Measurements from ENCODE around the gene KRTAP5-7.
A peak's percentile ranks its signal among the peaks of the same experiment; 100 is the strongest.
"Not testable (repeated sequence)": the region's sequence is repeated elsewhere in the genome, so short reads cannot be mapped to it uniquely, and the experiment has no call there.

Gene KRTAP5-7

GRCh38 chr11:71535825-71536224 is 8.8 kb downstream of the KRTAP5-7 start:
- no peak for DNase-seq

- no peak for DNase-seq
Measured at GRCh38 chr11:71537537-71537936, 10.5 kb downstream of the KRTAP5-7 start.

GRCh38 chr11:71537977-71538665 is 11.1 kb downstream of the KRTAP5-7 start, which contains the start of gene KRTAP5-8:
TSS of gene KRTAP5-8 (plus strand) at chr11:71538025. CDS start at chr11:71538056, 31 bp downstream.
- DNase-seq = not testable (repeated sequence)

DNA sequence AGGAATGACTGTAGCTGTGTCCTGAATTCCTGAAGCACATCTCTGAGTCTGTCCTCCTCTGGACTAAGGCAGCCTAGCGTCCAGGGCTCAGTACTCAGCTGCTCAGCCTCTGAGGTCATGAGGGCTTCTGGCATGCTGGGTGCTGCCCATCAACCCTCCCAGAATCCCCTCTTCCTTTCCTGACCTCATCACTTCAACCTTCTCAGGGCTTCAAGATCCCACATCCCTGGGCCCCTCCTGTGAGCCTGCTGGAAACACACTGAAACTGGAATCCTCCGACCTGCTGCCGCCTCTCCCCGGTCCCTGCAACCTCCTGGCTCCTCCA is 11.6 kb downstream of the KRTAP5-7 start:
- no peak for DNase-seq

DNA sequence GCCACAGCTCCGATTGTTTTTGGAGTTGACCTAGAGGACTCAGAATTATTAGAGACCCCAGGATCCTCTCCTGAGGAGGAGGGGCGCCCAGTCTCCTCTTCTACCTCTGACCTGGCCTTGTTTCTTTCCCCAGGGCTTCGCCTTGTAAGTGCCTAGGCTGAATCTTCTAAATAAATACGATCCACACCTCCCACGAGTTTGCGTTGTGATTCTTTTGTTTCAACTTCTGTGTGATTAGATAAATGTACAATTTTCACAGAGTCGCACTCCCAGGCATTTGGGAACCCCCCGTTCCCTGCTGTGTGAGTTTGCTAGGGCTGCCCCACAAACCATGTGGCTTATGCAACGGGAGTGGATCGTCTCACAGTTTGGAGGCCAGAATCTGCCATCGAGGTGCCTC is 11.9 kb downstream of the KRTAP5-7 start:
- DNase-seq = no peak

DNA sequence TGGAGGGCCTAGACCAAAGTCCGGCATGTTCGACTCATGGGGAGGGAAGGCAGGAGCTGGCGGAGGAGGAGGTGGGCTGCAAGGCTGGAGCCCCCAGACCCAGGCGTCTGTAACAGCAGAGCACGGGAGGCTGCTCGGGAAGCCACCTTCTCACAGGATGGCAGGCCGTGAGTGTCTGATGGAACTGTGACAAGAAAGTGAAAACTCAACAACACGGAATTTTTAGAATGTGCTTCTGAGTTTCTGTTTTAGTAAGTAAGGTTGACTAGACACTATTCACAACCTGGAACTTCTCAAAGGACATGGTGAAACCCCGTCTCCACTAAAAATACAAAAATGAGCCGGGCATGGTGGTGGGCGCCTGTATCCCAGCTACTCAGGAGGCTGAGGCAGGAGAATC is 12.9 kb downstream of the KRTAP5-7 start:
- not testable (repeated sequence) for DNase-seq

GRCh38 chr11:71540521-71541304 is 13.6 kb downstream of the KRTAP5-7 start:
- not testable (repeated sequence) for DNase-seq

GRCh38 chr11:71542382-71542781 is 15.3 kb downstream of the KRTAP5-7 start:
- DNase-seq = no peak

DNA sequence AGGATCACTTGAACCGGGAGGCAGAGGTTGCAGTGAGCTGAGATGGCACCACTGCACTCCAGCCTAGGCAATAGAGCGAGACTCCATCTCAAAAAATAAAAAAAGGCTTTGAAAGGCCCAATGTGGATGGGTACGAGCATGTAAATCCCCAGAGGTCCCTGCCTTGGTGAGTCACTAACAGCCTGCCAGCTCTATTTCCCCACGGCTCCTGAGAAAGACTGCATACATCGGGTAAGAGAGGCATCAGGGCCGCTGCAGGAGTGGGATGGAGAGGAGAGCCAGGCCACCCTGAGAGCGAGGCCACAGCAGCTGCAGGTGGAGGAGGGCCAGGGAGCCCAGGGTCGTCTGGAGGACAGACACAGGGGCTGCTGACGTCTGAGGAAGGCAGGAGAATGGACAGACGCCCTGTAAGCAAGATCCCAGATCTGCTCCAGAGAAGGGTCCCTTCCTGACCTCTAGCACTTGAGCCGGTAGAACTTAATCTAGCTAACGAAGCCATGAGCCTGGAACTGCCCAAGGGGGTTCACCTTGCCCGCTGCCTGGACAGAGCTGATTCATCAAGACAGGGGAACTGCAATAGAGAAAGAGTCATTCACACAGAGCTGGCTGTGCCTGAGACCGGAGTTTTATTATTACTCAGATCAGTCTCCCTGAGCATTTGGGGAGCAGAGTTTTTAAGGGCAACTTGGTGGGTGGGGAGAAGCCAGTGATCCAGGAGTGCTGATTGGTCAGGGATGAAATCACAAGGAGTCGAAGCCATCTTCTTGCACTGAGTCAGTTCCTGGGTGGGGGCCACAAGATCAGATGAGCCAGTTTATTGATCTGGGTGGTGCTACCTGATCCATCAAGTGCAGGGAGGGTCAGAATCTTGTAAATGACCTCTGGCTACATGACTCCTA is 16.1 kb downstream of the KRTAP5-7 start:
- peak; percentile 8 to 49 (median 44) for DNase-seq

GRCh38 chr11:71543866-71544265 is 16.8 kb downstream of the KRTAP5-7 start:
- peak; percentile 55 to 89 (median 78) for DNase-seq

DNA sequence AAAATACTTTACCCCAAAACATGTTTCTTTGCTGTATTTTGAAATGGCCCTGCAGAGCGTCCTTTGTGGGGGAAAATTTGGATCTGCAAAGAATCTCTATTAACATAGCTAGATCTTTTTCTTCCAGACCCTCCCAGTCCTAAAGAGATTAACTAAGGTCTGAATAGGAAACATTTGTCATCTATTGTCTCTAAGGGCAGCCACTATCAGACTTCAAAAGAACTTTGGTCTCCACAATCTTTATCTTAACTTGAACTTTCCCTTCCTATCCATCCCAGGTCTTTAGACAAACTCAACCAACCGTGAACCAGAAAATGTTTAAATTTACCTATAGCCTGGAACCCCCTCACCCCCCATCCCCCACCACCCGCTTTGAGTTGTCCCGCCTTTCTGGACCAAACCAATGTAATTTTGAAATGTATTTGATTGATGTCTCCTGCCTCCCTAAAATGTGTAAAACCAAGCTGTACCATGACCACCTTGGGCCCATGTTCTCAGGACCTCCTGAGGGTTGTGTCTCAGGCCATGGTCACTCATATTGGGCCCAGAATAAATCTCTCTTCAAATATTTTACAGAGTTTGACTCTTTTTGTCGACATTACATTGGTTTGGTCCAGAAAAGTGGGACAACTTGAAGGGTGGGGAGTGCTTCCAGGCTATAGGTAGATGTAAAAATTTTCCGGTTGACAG is 17.6 kb downstream of the KRTAP5-7 start:
- no peak for DNase-seq

DNA sequence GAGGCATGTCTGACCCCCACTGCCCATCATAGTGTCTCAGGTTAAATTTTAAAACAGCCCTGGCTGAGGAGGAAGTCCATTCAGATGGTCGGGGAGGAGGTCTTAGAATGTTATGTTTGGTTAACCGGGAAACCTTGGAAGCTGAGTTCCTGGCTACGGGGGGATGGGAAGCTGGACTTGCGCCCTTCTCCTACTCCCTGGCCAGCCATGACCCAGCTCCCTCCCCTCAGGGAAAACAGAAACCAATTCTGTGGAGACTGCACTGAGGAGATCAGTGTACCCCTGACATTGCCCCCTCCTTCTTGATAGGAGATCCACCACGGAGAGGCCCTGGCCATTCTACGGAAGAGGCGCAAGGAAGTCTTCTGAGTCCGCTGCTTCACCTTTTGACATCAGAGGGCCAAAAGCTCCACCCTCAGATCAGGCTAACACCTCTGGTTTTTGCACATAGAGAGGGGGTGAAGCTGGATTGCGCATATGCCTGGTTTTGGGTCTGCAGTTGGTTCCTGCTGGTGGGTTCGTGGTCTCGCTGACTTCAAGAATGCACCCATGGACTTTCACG is 18.4 kb downstream of the KRTAP5-7 start:
- no peak for DNase-seq

DNA sequence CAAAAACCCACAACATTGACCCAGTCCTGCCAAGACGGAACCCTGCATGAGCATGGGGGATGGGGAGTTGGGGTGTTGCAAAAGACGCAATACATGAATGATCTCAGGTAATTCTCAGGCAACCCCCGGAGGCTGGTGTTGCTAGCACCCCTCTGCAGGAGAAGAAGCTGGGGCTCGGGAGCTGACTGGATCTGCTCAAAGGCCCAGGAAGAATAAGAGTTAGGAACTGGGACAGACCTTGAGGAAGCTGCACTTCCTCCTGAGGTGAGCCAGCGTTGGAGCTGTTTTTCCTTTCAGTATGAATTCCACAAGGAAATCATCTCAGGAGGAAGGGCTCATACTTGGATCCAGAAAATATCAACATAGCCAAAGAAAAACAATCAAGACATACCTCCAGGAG is 21.1 kb downstream of the KRTAP5-7 start, which contains the start of gene KRTAP5-9:
Gene KRTAP5-9 (plus strand): TSS at position 301 of the 400 bp plus-strand sequence. CDS start 238 bp downstream, outside the sequence.
- DNase-seq = no peak

DNA sequence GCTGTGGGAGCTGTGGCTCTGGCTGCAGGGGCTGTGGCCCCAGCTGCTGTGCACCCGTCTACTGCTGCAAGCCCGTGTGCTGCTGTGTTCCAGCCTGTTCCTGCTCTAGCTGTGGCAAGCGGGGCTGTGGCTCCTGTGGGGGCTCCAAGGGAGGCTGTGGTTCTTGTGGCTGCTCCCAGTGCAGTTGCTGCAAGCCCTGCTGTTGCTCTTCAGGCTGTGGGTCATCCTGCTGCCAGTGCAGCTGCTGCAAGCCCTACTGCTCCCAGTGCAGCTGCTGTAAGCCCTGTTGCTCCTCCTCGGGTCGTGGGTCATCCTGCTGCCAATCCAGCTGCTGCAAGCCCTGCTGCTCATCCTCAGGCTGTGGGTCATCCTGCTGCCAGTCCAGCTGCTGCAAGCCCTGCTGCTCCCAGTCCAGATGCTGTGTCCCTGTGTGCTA is 21.7 kb downstream of the KRTAP5-7 start:
- no peak for DNase-seq

DNA sequence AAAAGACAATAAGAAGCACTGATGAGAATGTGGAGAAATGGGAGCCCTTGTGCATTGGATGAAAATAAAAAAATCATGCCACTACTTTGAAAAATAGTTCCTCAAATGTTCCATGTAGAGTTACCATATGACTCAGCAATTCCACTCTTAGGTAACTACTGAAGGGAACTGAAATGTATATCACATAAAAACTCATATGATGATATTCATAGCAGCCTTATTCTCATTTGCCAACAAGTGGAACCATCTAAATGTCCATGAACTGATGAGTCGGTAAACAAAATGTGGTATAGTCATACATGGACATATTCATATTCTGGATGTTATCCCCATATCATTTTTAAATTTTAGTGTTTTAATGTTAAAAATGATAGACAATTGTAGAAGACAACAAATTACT is 24.6 kb downstream of the KRTAP5-7 start:
- peak; percentile 14 to 80 (median 50) for DNase-seq

- no peak for DNase-seq
Measured at GRCh38 chr11:71554996-71555395, 27.9 kb downstream of the KRTAP5-7 start.

DNA sequence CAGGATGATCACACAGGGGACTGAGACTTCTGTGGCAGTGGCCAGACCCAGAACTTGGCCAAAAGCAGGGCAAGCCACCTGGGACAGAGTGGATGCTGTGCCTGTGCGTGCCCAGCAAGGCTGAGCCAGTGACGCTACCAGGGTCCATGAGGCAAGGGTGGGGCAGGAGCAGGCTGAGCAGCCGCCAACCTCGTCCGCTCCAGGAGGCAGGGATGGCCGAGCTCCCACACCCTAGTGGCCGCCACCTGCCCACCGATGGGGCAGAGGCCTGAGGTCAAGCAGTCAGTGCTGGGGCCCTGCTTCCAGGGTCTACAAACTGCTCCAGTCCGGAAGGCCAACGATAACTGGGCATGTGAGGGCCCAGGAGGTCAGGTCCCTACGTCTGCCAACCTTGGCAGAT is 28.4 kb downstream of the KRTAP5-7 start:
- DNase-seq = no peak

DNA sequence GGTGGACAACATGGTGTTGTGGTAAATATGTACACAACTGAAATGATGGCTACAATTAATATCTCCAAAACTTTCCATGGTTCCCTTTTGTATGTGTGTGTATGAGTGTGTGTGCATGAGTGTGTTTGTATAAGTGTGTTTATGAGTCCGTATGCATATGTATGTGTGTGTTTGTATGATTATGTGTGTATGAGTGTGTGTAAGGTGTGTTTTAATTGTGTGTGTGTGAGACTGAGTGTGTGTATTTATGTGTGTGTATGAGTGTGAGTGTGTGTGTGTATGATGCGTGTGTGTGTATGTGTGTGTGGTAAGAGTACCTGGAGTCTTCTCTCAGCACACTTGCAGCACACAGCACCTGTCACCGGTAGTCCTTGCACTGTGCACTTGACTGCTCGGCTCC is 29.0 kb downstream of the KRTAP5-7 start:
- no peak for DNase-seq

DNA sequence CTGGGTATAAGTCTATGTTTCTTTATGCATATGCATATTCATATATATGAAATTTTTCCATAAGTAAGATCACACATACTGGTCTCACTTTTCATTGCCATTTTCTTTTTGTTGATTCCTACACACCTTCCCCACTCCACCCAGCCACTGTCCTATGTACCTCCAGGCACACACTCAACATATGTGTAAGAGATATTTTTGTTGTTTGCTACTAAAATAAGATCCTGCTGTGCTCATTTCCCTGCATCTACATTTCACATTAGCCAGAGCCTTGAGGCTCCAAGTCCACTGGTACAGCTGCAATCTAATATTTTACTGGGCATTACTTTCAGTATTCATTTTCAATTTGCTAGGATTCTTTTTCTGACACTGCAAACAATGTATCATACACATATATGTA is 30.2 kb downstream of the KRTAP5-7 start:
- DNase-seq = no peak

DNA sequence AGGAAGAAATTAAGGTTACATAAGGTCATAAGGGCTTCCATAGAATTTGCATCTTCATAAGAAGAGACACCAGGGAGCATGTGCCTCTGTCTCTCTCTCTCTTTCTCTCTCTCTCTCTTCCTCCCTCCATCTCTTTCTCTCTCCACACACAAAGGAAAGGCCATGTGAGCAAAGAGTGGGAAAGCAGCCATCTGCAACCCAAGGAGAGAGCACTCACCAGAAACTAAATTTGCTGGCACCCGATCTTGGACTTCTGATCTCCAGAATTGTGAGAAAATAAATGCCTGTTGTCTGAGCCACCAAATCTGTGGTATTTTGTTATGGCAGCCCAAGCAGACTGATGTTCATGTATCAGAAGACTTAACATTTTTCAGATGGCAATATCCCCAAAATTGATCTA is 31.9 kb downstream of the KRTAP5-7 start:
- DNase-seq = no peak

DNA sequence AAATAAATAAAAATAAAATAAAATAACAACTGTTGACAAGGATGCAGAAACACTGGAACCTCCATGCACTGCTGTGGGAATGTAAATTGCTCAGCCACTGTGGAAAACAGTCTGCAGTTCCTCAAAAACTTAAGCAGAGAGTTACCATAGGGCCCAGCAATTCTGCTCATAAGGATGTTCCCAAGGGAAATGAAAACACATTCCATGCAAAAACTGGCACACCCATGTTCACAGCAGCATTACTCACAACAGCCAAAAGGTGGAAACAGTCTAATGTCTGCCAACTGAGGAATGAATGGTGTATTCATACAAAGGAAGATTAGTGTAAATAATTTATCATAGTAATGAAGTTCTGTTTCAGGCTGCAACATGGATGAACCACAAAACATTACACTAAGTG is 35.1 kb downstream of the KRTAP5-7 start:
- no peak for DNase-seq

GRCh38 chr11:71563406-71563805 is 36.3 kb downstream of the KRTAP5-7 start:
- peak; percentile 75 to 89 (median 79) for DNase-seq
